Suprapubic skin (tissue), 4 donors: ENCODE data around the gene GUCY2F.

Experiments
- CTCF ChIP-seq, 2 donors: fragments of 200-600 bp in 1 of 2; fragments of 450-650 bp in 1 of 2; sonication (generic) in 1 of 2; IDR thresholded peaks; one replicate each; pipeline ENCODE4 v1.5.1; 2016 to 2019; ENCODE audit warnings: antibody characterized with exemption in 2 of 2, mild to moderate bottlenecking in 1 of 2, moderate library complexity in 1 of 2
- EP300 ChIP-seq: sonication (generic); formaldehyde crosslinking; IDR thresholded peaks from one replicate; pipeline ENCODE4 v1.6.1; 2017; ENCODE audit warnings: antibody characterized with exemption
- POLR2A ChIP-seq, 2 donors: fragments of 450-650 bp; IDR thresholded peaks; one replicate each; pipeline ENCODE4 v1.6.1; 2017; ENCODE audit warnings: antibody characterized with exemption in 2 of 2, mild to moderate bottlenecking in 2 of 2, moderate library complexity in 2 of 2
- POLR2AphosphoS5 ChIP-seq, 3 donors: sonication (generic); formaldehyde crosslinking; IDR thresholded peaks; one replicate each; pipeline ENCODE4 v1.6.1; 2017; ENCODE audit warnings: antibody characterized with exemption in 3 of 3

GRCh38 chrX:109327251-109327650 is 154.6 kb downstream of the GUCY2F start:
- TF ChIP-seq CTCF (IDR thresholded peaks at IDR 0.05) (no peak), POLR2A (IDR thresholded peaks at IDR 0.05) (no peak), EP300 (no peak), POLR2AphosphoS5 (IDR thresholded peaks at IDR 0.05) (no peak)
